ENCODE results near the gene INHA. TPM values are rescaled to one million over a fixed set of nuclear protein-coding genes. Genes with fewer than 3 reads are reported as not detected.

Gene INHA
- total and polyA plus RNA-seq, 7 donors = 0.31 to 0.46 (median 0.34) TPM; not detected in 3

DNA sequence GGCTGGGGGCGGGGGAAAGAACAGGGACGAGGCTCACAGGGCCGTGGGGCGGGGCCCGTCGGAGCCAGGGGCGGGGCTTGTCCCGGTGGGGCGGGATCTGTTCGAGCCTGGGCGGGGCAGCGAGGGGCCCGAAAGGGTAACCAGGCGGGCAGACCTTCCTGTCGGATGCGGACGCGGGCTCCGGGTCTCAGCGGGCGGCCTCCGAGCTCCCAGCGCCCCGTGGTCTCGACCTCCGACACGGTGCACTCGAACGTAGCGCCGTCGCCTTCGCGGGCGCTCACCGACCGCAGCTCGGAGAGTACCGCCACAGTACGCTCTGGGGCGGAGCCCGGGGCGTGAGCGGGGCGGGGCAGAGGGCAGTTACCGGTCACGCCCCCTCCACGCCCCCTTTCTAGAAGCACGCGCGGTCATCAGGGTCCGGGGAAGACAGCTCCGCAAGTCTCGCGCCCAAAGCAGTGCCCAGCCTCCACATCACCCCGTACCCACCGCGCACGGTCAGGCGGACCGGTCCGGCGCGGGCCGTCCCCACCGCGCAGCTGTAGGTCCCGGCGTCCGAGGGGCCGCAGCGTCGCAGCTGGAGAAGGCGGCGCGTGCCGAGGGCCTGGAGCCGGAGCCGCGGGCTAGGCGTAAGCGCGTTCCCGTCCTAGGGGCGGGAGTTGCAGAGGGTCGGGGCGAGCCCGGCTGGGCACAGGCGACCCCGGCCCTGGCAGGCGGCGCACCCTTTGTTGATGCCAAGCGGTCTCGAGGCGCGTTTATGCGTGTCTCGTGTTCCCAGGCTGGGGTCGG is 19.5 kb upstream of the INHA start:
- DNase-seq = peak; percentile 93
- Histone ChIP-seq H3K36me3 (peaks cover 0 to 19% (median 0%) of the 10 kb centered on the region in 4 donors), H3K4me1 (peaks cover 0 to 27% (median 21%) of the 10 kb centered on the region in 4 donors), H3K27ac (peak overlapping the region; percentile 50 to 78 (median 66)), H3K4me3 (peak overlapping the region; percentile 49 to 64 (median 56)), H3K27me3 (peaks cover 0 to 13% (median 0%) of the 10 kb centered on the region in 3 donors), H3K9me3 (no peaks in the 10 kb centered on the region)
- intact Hi-C loops (cut with DNase I) = loop anchor here (1.0 kb wide), 1 partner anchor 45 kb away; the partner anchor contains the start of gene STK11IP
- WGBS, 2 donors = 2% methylated on average over 99 of the region's 99 CpGs
- TF ChIP-seq POLR2AphosphoS5 (IDR thresholded peaks at IDR 0.05) (peak in 3 of 4 donors; percentile 29 to 47 (median 36)), POLR2A (IDR thresholded peaks at IDR 0.05) (no peak)

DNA sequence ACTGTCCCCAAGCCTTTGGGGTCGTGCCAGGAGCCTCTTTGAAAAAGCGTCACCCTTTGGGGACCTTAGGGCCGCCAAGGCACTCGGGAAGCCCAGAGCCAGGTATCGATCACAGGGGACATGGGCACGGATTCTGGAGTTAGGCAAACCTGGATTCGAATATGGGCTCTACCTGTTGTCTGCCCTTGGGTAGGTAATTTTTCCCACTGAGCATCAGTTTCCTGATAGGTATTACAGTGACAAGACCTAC is 19.0 kb upstream of the INHA start:
- peaks cover 0 to 27% (median 21%) of the 10 kb centered on the region in 4 donors for H3K4me1 ChIP-seq
- H3K4me3 ChIP-seq = peak overlapping the region; percentile 49 to 64 (median 56)
- peaks cover 0 to 13% (median 0%) of the 10 kb centered on the region in 3 donors for H3K27me3 ChIP-seq
- no peak for DNase-seq
- peaks cover 0 to 19% (median 0%) of the 10 kb centered on the region in 4 donors for H3K36me3 ChIP-seq
- WGBS, 2 donors = 23 to 37% methylated on average over 7 of the region's 7 CpGs
- peak overlapping the region in 2 of 4 donors; percentile 69 to 78 for H3K27ac ChIP-seq
- no peaks in the 10 kb centered on the region for H3K9me3 ChIP-seq
- TF ChIP-seq POLR2AphosphoS5 (IDR thresholded peaks at IDR 0.05) = no peak
- TF ChIP-seq, protein P1, sequence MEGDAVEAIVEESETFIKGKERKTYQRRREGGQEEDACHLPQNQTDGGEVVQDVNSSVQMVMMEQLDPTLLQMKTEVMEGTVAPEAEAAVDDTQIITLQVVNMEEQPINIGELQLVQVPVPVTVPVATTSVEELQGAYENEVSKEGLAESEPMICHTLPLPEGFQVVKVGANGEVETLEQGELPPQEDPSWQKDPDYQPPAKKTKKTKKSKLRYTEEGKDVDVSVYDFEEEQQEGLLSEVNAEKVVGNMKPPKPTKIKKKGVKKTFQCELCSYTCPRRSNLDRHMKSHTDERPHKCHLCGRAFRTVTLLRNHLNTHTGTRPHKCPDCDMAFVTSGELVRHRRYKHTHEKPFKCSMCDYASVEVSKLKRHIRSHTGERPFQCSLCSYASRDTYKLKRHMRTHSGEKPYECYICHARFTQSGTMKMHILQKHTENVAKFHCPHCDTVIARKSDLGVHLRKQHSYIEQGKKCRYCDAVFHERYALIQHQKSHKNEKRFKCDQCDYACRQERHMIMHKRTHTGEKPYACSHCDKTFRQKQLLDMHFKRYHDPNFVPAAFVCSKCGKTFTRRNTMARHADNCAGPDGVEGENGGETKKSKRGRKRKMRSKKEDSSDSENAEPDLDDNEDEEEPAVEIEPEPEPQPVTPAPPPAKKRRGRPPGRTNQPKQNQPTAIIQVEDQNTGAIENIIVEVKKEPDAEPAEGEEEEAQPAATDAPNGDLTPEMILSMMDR (IDR thresholded peaks at IDR 0.05) = no peak
- intact Hi-C loops (cut with DNase I) = loop anchor here (1.0 kb wide), 1 partner anchor 44 kb away; the partner anchor contains the start of gene STK11IP

DNA sequence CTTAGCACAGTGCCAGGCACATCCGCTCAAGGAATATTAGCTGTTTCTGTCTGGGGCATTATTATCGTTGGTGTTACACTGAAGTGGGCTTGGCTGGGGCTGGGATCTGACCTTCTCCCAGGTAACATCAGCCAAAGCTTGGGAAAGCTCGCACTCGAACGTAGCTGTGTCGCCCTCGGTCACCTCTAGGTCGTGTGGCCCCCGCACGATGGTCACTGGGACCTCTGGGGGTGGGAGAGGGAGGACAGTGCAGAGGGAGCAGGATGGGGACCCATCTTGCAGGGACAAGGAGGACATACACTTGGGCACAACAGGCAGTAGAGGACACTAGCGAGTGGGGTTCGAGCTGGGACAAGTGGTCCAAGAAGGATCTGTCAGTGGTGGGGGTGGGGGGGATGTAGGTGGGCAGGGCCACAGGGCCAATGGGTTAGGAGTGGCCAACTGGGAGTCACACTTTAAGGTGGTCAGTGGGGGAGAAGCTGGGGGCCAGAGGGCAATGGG is 18.6 kb upstream of the INHA start:
- 80 to 86% methylated on average over 12 of the region's 12 CpGs for WGBS, 2 donors
- TF ChIP-seq EP300 (IDR thresholded peaks at IDR 0.05) (no peak), POLR2A (IDR thresholded peaks at IDR 0.05) (no peak), POLR2AphosphoS5 (IDR thresholded peaks at IDR 0.05) (no peak)
- TF ChIP-seq, protein P1 (IDR thresholded peaks at IDR 0.05) = no peak
- no peak overlapping the region for H3K27ac ChIP-seq
- intact Hi-C loops (cut with DNase I) = loop anchor here (1.0 kb wide), 1 partner anchor 44 kb away; the partner anchor contains the start of gene STK11IP
- peaks cover 0 to 27% (median 21%) of the 10 kb centered on the region in 4 donors for H3K4me1 ChIP-seq
- H3K9me3 ChIP-seq = no peaks in the 10 kb centered on the region
- peaks cover 0 to 13% (median 0%) of the 10 kb centered on the region in 3 donors for H3K27me3 ChIP-seq
- DNase-seq = no peak
- peaks cover 0 to 19% (median 0%) of the 10 kb centered on the region in 4 donors for H3K36me3 ChIP-seq
- H3K4me3 ChIP-seq = peak overlapping the region in 1 of 4 donors; percentile 62

DNA sequence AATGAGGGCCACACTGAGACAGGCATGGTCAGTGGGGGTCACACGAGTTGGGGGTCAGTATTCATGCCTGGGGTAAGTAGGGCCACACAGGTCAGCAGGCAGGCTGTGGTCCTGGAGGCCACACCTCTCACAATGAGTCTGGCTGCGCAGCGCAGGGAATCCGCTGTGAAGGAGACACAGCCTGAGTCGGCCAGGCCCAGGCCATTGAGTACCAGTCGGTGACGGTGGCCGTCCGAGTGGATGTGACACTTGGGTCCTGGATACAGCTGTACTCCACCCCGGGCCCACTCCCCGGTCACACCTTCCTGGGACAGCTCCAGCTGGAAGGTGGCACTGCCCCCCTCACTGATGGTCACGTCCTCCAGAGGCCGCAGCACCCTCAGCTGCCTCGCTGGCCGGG is 17.8 kb upstream of the INHA start:
- intact Hi-C loops (cut with DNase I) = no loop called here
- H3K27ac ChIP-seq = no peak overlapping the region
- H3K4me1 ChIP-seq = peaks cover 0 to 27% (median 21%) of the 10 kb centered on the region in 4 donors
- WGBS, 2 donors = 90 to 95% methylated on average over 15 of the region's 15 CpGs
- no peak for TF ChIP-seq POLR2A (IDR thresholded peaks at IDR 0.05)
- TF ChIP-seq, protein P1 (IDR thresholded peaks at IDR 0.05) = no peak
- TF ChIP-seq POLR2AphosphoS5 (IDR thresholded peaks at IDR 0.05) = no peak
- TF ChIP-seq EP300 (IDR thresholded peaks at IDR 0.05) = no peak
- DNase-seq = no peak
- no peak overlapping the region for H3K4me3 ChIP-seq
- H3K9me3 ChIP-seq = no peaks in the 10 kb centered on the region
- peaks cover 0 to 13% (median 0%) of the 10 kb centered on the region in 3 donors for H3K27me3 ChIP-seq
- peaks cover 0 to 24% (median 0%) of the 10 kb centered on the region in 4 donors for H3K36me3 ChIP-seq

DNA sequence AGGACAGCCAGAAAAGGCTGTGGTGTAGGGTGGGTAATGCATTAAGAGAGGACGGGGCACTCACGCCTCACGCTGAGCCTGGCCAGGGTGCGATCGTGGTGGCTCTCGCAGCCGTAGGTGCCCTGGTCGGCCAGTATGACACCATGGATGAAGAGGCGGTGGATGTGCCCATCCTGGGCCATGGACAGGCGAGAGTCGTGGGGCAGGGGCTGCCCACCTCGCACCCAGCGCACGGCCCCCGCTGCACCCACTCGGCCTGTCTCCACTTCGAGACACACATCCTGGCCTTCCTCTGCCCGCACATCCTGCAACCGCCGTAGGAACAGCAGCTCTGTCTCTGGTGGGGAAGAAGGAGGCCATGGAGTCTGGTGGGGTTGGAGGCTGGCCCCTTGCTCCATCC is 16.2 kb upstream of the INHA start:
- 95 to 97% methylated on average over 20 of the region's 20 CpGs for WGBS, 2 donors
- H3K36me3 ChIP-seq = peaks cover 0 to 24% (median 0%) of the 10 kb centered on the region in 4 donors
- no peak overlapping the region for H3K27ac ChIP-seq
- intact Hi-C loops (cut with DNase I) = no loop called here
- no peak overlapping the region for H3K4me3 ChIP-seq
- peaks cover 0 to 27% (median 24%) of the 10 kb centered on the region in 4 donors for H3K4me1 ChIP-seq
- no peaks in the 10 kb centered on the region for H3K9me3 ChIP-seq
- DNase-seq = no peak
- peaks cover 0 to 13% (median 0%) of the 10 kb centered on the region in 3 donors for H3K27me3 ChIP-seq
- TF ChIP-seq, protein P1 (IDR thresholded peaks at IDR 0.05) = no peak
- TF ChIP-seq POLR2A (IDR thresholded peaks at IDR 0.05) = no peak
- TF ChIP-seq POLR2AphosphoS5 (IDR thresholded peaks at IDR 0.05) = no peak
